A549 (cell line): Measurements from ENCODE around the gene SPAG5. TPM values are rescaled to one million over a fixed set of nuclear protein-coding genes. Genes with fewer than 3 reads are reported as not detected.
"Not testable (repeated sequence)": the region's sequence is repeated elsewhere in the genome, so short reads cannot be mapped to it uniquely, and the experiment has no call there.

Source experiments
- ATAC-seq, 2 experiments: fragments of 200-7000 bp in 1 of 2; fragments of >200 bp in 1 of 2; cut with Nextera tagmentation in 1 of 2; cut with Tn5 transposase in 1 of 2; 3 replicates each; pipeline versions ENCODE4 v1.8.0 to v1.9.1; 2018 to 2020; ENCODE audit warnings: mild to moderate bottlenecking in 1 of 2, moderate library complexity in 1 of 2
- CTCF ChIA-PET: fragments of 300-600 bp; sonication (Branson Sonifier 250); formaldehyde crosslinking; extraction: SDS; loops from one replicate; lab custom pipeline; 2021; ENCODE audit warnings: antibody characterized with exemption, inconsistent platforms; lab: Yijun Ruan, JAX
- POLR2A ChIA-PET: fragments of 350-600 bp; formaldehyde crosslinking; extraction: SDS; loops from one replicate; lab custom pipeline; 2021; ENCODE audit warnings: antibody characterized with exemption, inconsistent platforms; lab: Yijun Ruan, JAX
- DNase-seq, 2 experiments: peaks; one replicate each; pipeline versions ENCODE4 v3.0.0 to v3.0.0-alpha.2; 2011 to 2016; ENCODE audit warnings: low read depth in 1 of 2, low spot score in 1 of 2
- FAIRE-seq: peaks from 2 replicates; lab custom pipeline; 2011; peaks lifted over from hg19 to GRCh38; lab: Jason Lieb, UNC
- H3K27ac ChIP-seq, 2 experiments: fragments of >200 bp; sonication (Bioruptor Twin); formaldehyde crosslinking; 3 replicates each; pipeline ENCODE4 v1.5.1; 2016 to 2017
- H3K4me1 ChIP-seq: fragments of >200 bp; sonication (Bioruptor Twin); formaldehyde crosslinking; 3 replicates; pipeline ENCODE4 v1.6.1; 2016
- H3K4me2 ChIP-seq: fragments of >200 bp; sonication (Bioruptor Twin); formaldehyde crosslinking; 3 replicates; pipeline ENCODE4 v1.6.1; 2016
- H3K4me3 ChIP-seq: fragments of >200 bp; sonication (Bioruptor Twin); formaldehyde crosslinking; 3 replicates; pipeline ENCODE4 v1.5.1; 2016
- H3K9me3 ChIP-seq: fragments of >200 bp; sonication (Bioruptor Twin); formaldehyde crosslinking; 3 replicates; pipeline ENCODE4 v1.6.1; 2016
- E2F6 ChIP-seq: IDR thresholded peaks from 2 replicates; pipeline ENCODE4 v1.6.1; 2012; ENCODE audit warnings: low read depth, borderline replicate concordance
- EHF ChIP-seq: fragments of 250-450 bp; sonication (Bioruptor Pico); IDR thresholded peaks from 2 replicates; pipeline ENCODE4 v1.5.0; 2020; ENCODE audit warnings: mild to moderate bottlenecking
- EP300 ChIP-seq, 2 experiments: fragments of >200 bp; sonication (Bioruptor Twin); formaldehyde crosslinking; IDR thresholded peaks; 2 replicates in 1 of 2; 3 replicates in 1 of 2; pipeline ENCODE4 v1.6.1; 2016 to 2017
- FOXS1 ChIP-seq: fragments of 250-450 bp; sonication (Bioruptor Pico); IDR thresholded peaks from 2 replicates; pipeline ENCODE4 v1.5.0; 2020; ENCODE audit warnings: mild to moderate bottlenecking, moderate library complexity
- HMGXB4 ChIP-seq: fragments of 250-450 bp; sonication (Bioruptor Pico); IDR thresholded peaks from 2 replicates; pipeline ENCODE4 v1.5.0; 2021; ENCODE audit warnings: mild to moderate bottlenecking, moderate library complexity, borderline replicate concordance
- JUN ChIP-seq, 2 experiments: fragments of >200 bp; sonication (Bioruptor Twin); formaldehyde crosslinking; IDR thresholded peaks; 2 replicates in 1 of 2; 3 replicates in 1 of 2; pipeline ENCODE4 v1.6.1; 2016 to 2017
- KDM1A ChIP-seq: fragments of 200-600 bp; sonication (generic); IDR thresholded peaks from 2 replicates; pipeline ENCODE4 v1.6.1; 2016; ENCODE audit warnings: low read depth, mild to moderate bottlenecking
- MAZ ChIP-seq: fragments of 150-350 bp; IDR thresholded peaks from 2 replicates; pipeline ENCODE4 v1.6.1; 2014; ENCODE audit warnings: antibody characterized with exemption, low read depth, low read length, borderline replicate concordance
- MYC ChIP-seq: IDR thresholded peaks from 2 replicates; pipeline ENCODE4 v1.6.1; 2012; ENCODE audit warnings: mild to moderate bottlenecking, inconsistent platforms, low read length, improper control_type of control experiment, borderline replicate concordance
- NFE2L2 ChIP-seq: fragments of 150-350 bp; conservative IDR thresholded peaks from 2 replicates; pipeline ENCODE4 v1.6.1; 2014; ENCODE audit warnings: low read length
- NR3C1 ChIP-seq: fragments of >200 bp; sonication (Bioruptor Twin); formaldehyde crosslinking; IDR thresholded peaks from 3 replicates; pipeline ENCODE4 v1.6.1; 2017
- PBX3 ChIP-seq: IDR thresholded peaks from 2 replicates; pipeline ENCODE4 v1.6.1; 2012
- RAD21 ChIP-seq, 2 experiments: fragments of >200 bp in 1 of 2; sonication (Bioruptor Twin) in 1 of 2; formaldehyde crosslinking in 1 of 2; IDR thresholded peaks in 1 of 2; conservative IDR thresholded peaks in 1 of 2; 2 replicates in 1 of 2; 3 replicates in 1 of 2; pipeline ENCODE4 v1.6.1; 2012 to 2018; ENCODE audit warnings: inconsistent platforms in 1 of 2
- RCOR1 ChIP-seq: fragments of 150-350 bp; IDR thresholded peaks from 2 replicates; pipeline ENCODE4 v1.6.1; 2014; ENCODE audit warnings: antibody characterized with exemption, low read length, low read depth
- RFX5 ChIP-seq: fragments of 450-650 bp; IDR thresholded peaks from 2 replicates; pipeline ENCODE4 v1.7.1; 2014; ENCODE audit warnings: antibody characterized with exemption, mild to moderate bottlenecking, moderate library complexity
- TP53 ChIP-seq: fragments of 250-450 bp; sonication (Bioruptor Pico); IDR thresholded peaks from 2 replicates; pipeline ENCODE4 v1.5.0; 2021; ENCODE audit warnings: mild to moderate bottlenecking, moderate library complexity
- WGBS: methylation state at CpG from one replicate; pipeline ENCODE4 v1.1.6; 2017; ENCODE audit errors: missing lambda C conversion rate; 5-methylcytosine and 5-hydroxymethylcytosine counted together
- polyA plus RNA-seq, 4 experiments: library from polyadenylated mRNA; depleted of rRNA in 3 of 4; stranded (reverse); fragments of >200 nt; fragmentation: RNase III in 1 of 4; extraction: RNeasy Plus Mini Kit Qiagen cat#74134 plus additional on column Dnase treatment in 1 of 4; gene quantifications; 2 replicates in 3 of 4; 3 replicates in 1 of 4; pipeline ENCODE4 v1.2.3, GENCODE V29; 2011 to 2017

The SPAG5 gene
- polyA plus RNA-seq, 2 of the 4 experiments (the other 2 are of a cell fraction) = 111 TPM

- no peak for TF ChIP-seq E2F6
Observed at GRCh38 chr17:28612531-28612930, 13.7 kb upstream of the SPAG5 start (continued).

GRCh38 chr17:28610376-28610775 is 11.6 kb upstream of the SPAG5 start:
- TF ChIP-seq MAZ (no peak), KDM1A (no peak), RFX5 (no peak), PBX3 (no peak), FOXS1 (CRISPR knock-in tag) (no peak), RCOR1 (no peak), JUN (IDR thresholded peaks at IDR 0.05) (no peak), NFE2L2 (no peak), MYC (no peak), EP300 (IDR thresholded peaks at IDR 0.05) (no peak), EHF (no peak), RAD21 (conservative IDR thresholded peaks at IDR 0.05 in 1 of 2, IDR thresholded peaks at IDR 0.05 in 1 of 2) (no peak), HMGXB4 (CRISPR knock-in tag) (no peak), NR3C1 (no peak), TP53 (CRISPR knock-in tag) (no peak)
- ChIA-PET POLR2A (interaction anchor here (1.2 kb wide), 2 partner anchors 11 to 34 kb away, joined by 3 to 4 read pairs; no protein-coding TSS in a partner anchor), CTCF (interaction anchor here (0.9 to 3.3 kb wide), 7 partner anchors 9 to 115 kb away, joined by 3 to 20 read pairs (median 7); partner anchors contain the start of gene ALDOC)
- no peak overlapping the region for H3K27ac ChIP-seq
- DNase-seq = no peak
- H3K4me2 ChIP-seq = no peak overlapping the region
- FAIRE-seq = no peak
- no peaks in the 10 kb centered on the region for H3K9me3 ChIP-seq
- no peaks in the 10 kb centered on the region for H3K4me1 ChIP-seq
- 92% methylated on average over 8 of the region's 8 CpGs for WGBS
- no peak overlapping the region for H3K4me3 ChIP-seq
- ATAC-seq = no peak

GRCh38 chr17:28604031-28604430 is 5.2 kb upstream of the SPAG5 start:
- CTCF ChIA-PET, POLR2A ChIA-PET: not testable (repeated sequence)
- 86% methylated on average over 2 of the region's 31 CpGs for WGBS

More at GRCh38 chr17:28604031-28604430, 5.2 kb upstream of the SPAG5 start:
- H3K4me3 ChIP-seq, FAIRE-seq, H3K4me2 ChIP-seq, H3K4me1 ChIP-seq, H3K27ac ChIP-seq, ATAC-seq, DNase-seq, H3K9me3 ChIP-seq: not testable (repeated sequence)
